DMS114 treated with DMSO at 0.1 percent for 48 hours (cell line): Measurements from ENCODE around the gene MKNK2.

ENCODE experiments used
- DNase-seq: peaks from one replicate; lab custom pipeline; 2025; ENCODE audit not compliant: unreplicated experiment; lab: John Stamatoyannopoulos, UW

MKNK2 gene

GRCh38 chr19:2080336-2080988, 29.4 kb upstream of the MKNK2 start:
- no peak for DNase-seq

GRCh38 chr19:2079865-2080301, 28.8 kb upstream of the MKNK2 start:
- DNase-seq, result no peak

- DNase-seq, result no peak
These were observed 28.2 kb upstream of the MKNK2 start for GRCh38 chr19:2079076-2079864.

GRCh38 chr19:2077833-2078619, 27.0 kb upstream of the MKNK2 start:
- DNase-seq, result no peak

- no peak for DNase-seq
These were observed 26.4 kb upstream of the MKNK2 start for GRCh38 chr19:2077398-2077797.

- DNase-seq, result no peak
These were observed 25.5 kb upstream of the MKNK2 start for GRCh38 chr19:2076526-2076944.

GRCh38 chr19:2072757-2073551, 21.9 kb upstream of the MKNK2 start:
- DNase-seq, result no peak

GRCh38 chr19:2070986-2071673, 20.1 kb upstream of the MKNK2 start:
- DNase-seq, result no peak

- no peak for DNase-seq
These were observed 19.4 kb upstream of the MKNK2 start for GRCh38 chr19:2070436-2070827.

- DNase-seq, result no peak
These were observed 13.9 kb upstream of the MKNK2 start for GRCh38 chr19:2064788-2065524.

- DNase-seq, result no peak
These were observed 13.3 kb upstream of the MKNK2 start for GRCh38 chr19:2064395-2064787.

- no peak for DNase-seq
These were observed 12.8 kb upstream of the MKNK2 start for GRCh38 chr19:2063824-2064223.

GRCh38 chr19:2062770-2063169, 11.7 kb upstream of the MKNK2 start:
- DNase-seq, result no peak

GRCh38 chr19:2062389-2062729, 11.3 kb upstream of the MKNK2 start:
- DNase-seq, result no peak

GRCh38 chr19:2061495-2062388, 10.7 kb upstream of the MKNK2 start:
- peak; percentile 87 for DNase-seq

GRCh38 chr19:2060884-2061494, 9.9 kb upstream of the MKNK2 start:
- no peak for DNase-seq

- no peak for DNase-seq
These were observed 8.6 kb upstream of the MKNK2 start for GRCh38 chr19:2059422-2060201.
